GM06990 (cell line): ENCODE results near the gene IL20.

Experiments used
- DNase-seq: peaks from one replicate; pipeline ENCODE4 v3.0.0-alpha.2; 2011; ENCODE audit not compliant: insufficient read length; ENCODE audit errors: extremely low read depth
- H3K27me3 ChIP-seq: replicated peaks from 2 replicates; pipeline ENCODE4 v1.6.0; 2011; ENCODE audit warnings: low read length; ENCODE audit not compliant: control insufficient read depth, insufficient read depth
- H3K36me3 ChIP-seq: 2 replicates; pipeline ENCODE4 v1.5.1; 2011; ENCODE audit warnings: low read length; ENCODE audit not compliant: control insufficient read depth, insufficient read depth
- H3K4me3 ChIP-seq: replicated peaks from 2 replicates; pipeline ENCODE4 v1.5.1; 2011; ENCODE audit warnings: low read depth, mild to moderate bottlenecking, control low read depth, low read length
- CTCF ChIP-seq: IDR thresholded peaks from 2 replicates; pipeline ENCODE4 v1.5.1; 2011; ENCODE audit warnings: low read length, control low read depth, mild to moderate bottlenecking, inconsistent platforms; ENCODE audit not compliant: insufficient read depth, poor library complexity, severe bottlenecking

Gene IL20

GRCh38 chr1:206826394-206826793, 39.0 kb upstream of the IL20 start:
- Histone ChIP-seq H3K27me3 (no peaks in the 10 kb centered on the region), H3K4me3 (no peak overlapping the region), H3K36me3 (no peaks in the 10 kb centered on the region)
- no peak for TF ChIP-seq CTCF
- no peak for DNase-seq

- H3K36me3 ChIP-seq = no peaks in the 10 kb centered on the region
- no peak for DNase-seq
- no peaks in the 10 kb centered on the region for H3K27me3 ChIP-seq
- H3K4me3 ChIP-seq = no peak overlapping the region
- TF ChIP-seq CTCF = no peak
These were observed 37.4 kb upstream of the IL20 start for GRCh38 chr1:206828061-206828460.

- no peak for TF ChIP-seq CTCF
- no peaks in the 10 kb centered on the region for H3K36me3 ChIP-seq
- DNase-seq = no peak
- H3K4me3 ChIP-seq = no peak overlapping the region
- H3K27me3 ChIP-seq = no peaks in the 10 kb centered on the region
These were observed 36.7 kb upstream of the IL20 start for GRCh38 chr1:206828765-206829164.

GRCh38 chr1:206829282-206829681, 36.1 kb upstream of the IL20 start:
- H3K36me3 ChIP-seq = no peaks in the 10 kb centered on the region

GRCh38 chr1:206829875-206830274, 35.5 kb upstream of the IL20 start:
- H3K27me3 ChIP-seq = no peaks in the 10 kb centered on the region
- no peak overlapping the region for H3K4me3 ChIP-seq
- DNase-seq = no peak
- H3K36me3 ChIP-seq = no peaks in the 10 kb centered on the region
- TF ChIP-seq CTCF = no peak

More at GRCh38 chr1:206829282-206829681, 36.1 kb upstream of the IL20 start:
- no peak for TF ChIP-seq CTCF
- no peak for DNase-seq
- H3K27me3 ChIP-seq = no peaks in the 10 kb centered on the region
- H3K4me3 ChIP-seq = no peak overlapping the region

GRCh38 chr1:206831650-206832049, 33.8 kb upstream of the IL20 start:
- no peak for TF ChIP-seq CTCF

More at GRCh38 chr1:206831650-206832049, 33.8 kb upstream of the IL20 start:
- no peak overlapping the region for H3K4me3 ChIP-seq
- no peak for DNase-seq
- H3K36me3 ChIP-seq = no peaks in the 10 kb centered on the region
- H3K27me3 ChIP-seq = no peaks in the 10 kb centered on the region
